Transverse colon (tissue), 4 donors: ENCODE measurements around the gene PRR3.

Experiments
- CTCF ChIP-seq, 5 experiments: fragments of 200-600 bp in 3 of 5; fragments of 450-650 bp in 2 of 5; sonication (generic) in 3 of 5; IDR thresholded peaks; 1 replicate in 2 of 5; 2 replicates in 3 of 5; pipeline ENCODE4 v1.5.1; 2016 to 2017; ENCODE audit warnings: antibody characterized with exemption in 5 of 5, inconsistent platforms in 3 of 5, mild to moderate bottlenecking in 2 of 5, moderate library complexity in 1 of 5
- EP300 ChIP-seq: sonication (generic); formaldehyde crosslinking; IDR thresholded peaks from one replicate; pipeline ENCODE4 v1.6.1; 2017; ENCODE audit warnings: antibody characterized with exemption, low read depth
- POLR2A ChIP-seq: fragments of 450-650 bp; IDR thresholded peaks from one replicate; pipeline ENCODE4 v1.6.1; 2016; ENCODE audit warnings: antibody characterized with exemption, mild to moderate bottlenecking, moderate library complexity
- POLR2AphosphoS5 ChIP-seq, 3 donors: sonication (generic); formaldehyde crosslinking; IDR thresholded peaks; one replicate each; pipeline ENCODE4 v1.6.1; 2016; ENCODE audit warnings: antibody characterized with exemption in 3 of 3

GRCh38 chr6:30572148-30572547 lies 15.1 kb downstream of the PRR3 start:
- TF ChIP-seq POLR2A (no peak), CTCF (IDR thresholded peaks at IDR 0.05) (no peak), EP300 (no peak), POLR2AphosphoS5 (IDR thresholded peaks at IDR 0.05) (no peak)
